Nephron progenitor cell (in vitro differentiated cells): ENCODE data around the gene FNDC8.

ENCODE experiments used
- DNase-seq: peaks from one replicate; pipeline ENCODE4 v3.0.0; 2021
- H3K27ac Mint-ChIP-seq: 2 replicates; pipeline ENCODE4 v1.8.0; 2021; ENCODE audit warnings: mild to moderate bottlenecking, moderate library complexity, mixed read lengths
- H3K27me3 Mint-ChIP-seq: 2 replicates; pipeline ENCODE4 v1.8.0; 2021; ENCODE audit warnings: mild to moderate bottlenecking, low read depth, mixed read lengths; ENCODE audit not compliant: poor library complexity
- H3K36me3 Mint-ChIP-seq: 2 replicates; pipeline ENCODE4 v1.8.0; 2021; ENCODE audit warnings: low read depth, mixed read lengths
- H3K4me1 Mint-ChIP-seq: 2 replicates; pipeline ENCODE4 v1.8.0; 2021; ENCODE audit warnings: mixed read lengths
- H3K4me3 Mint-ChIP-seq: 2 replicates; pipeline ENCODE4 v1.8.0; 2021; ENCODE audit warnings: mild to moderate bottlenecking, moderate library complexity, mixed read lengths
- H3K9me3 Mint-ChIP-seq: 2 replicates; pipeline ENCODE4 v1.8.0; 2021; ENCODE audit warnings: mild to moderate bottlenecking, moderate library complexity, mixed read lengths
- CTCF ChIP-seq: fragments of 200-600 bp; sonication (generic); IDR thresholded peaks from 2 replicates; pipeline ENCODE4 v1.5.0; 2021; ENCODE audit warnings: antibody characterized with exemption

The FNDC8 gene

GRCh38 chr17:35116845-35117244 is 4.6 kb upstream of the FNDC8 start:
- Mint-ChIP-seq H3K4me1 (peaks cover 14% of the 10 kb centered on the region), H3K4me3 (peak overlapping the region; percentile 15), H3K27me3 (peaks cover 24% of the 10 kb centered on the region), H3K36me3 (peaks cover 16% of the 10 kb centered on the region), H3K27ac (peak overlapping the region; percentile 68), H3K9me3 (no peaks in the 10 kb centered on the region)
- DNase-seq = no peak
- TF ChIP-seq CTCF = no peak

DNA sequence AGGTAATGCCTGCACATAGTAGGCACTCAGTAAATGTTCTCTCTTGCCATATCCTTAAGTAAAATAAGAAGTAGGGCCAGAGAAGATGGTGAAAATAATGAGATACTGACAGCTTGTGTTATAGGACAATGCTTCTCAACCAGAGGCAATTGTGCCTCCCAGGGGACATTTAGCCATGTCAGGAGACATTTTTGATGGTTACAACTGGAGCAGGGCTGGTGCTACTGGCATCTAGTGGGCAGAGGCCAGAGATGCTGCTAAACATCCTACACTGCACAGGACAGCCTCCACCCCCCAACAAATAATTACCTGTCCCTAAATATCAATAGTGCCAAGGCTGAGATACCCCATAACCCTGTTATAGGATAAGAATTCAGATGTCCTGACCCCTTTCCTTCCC is 3.4 kb upstream of the FNDC8 start:
- DNase-seq = no peak
- no peak overlapping the region for H3K27ac Mint-ChIP-seq
- H3K36me3 Mint-ChIP-seq = peaks cover 16% of the 10 kb centered on the region
- no peak for TF ChIP-seq CTCF
- peaks cover 30% of the 10 kb centered on the region for H3K27me3 Mint-ChIP-seq
- peak overlapping the region; percentile 54 for H3K4me3 Mint-ChIP-seq
- H3K4me1 Mint-ChIP-seq = peaks cover 14% of the 10 kb centered on the region
- H3K9me3 Mint-ChIP-seq = no peaks in the 10 kb centered on the region

DNA sequence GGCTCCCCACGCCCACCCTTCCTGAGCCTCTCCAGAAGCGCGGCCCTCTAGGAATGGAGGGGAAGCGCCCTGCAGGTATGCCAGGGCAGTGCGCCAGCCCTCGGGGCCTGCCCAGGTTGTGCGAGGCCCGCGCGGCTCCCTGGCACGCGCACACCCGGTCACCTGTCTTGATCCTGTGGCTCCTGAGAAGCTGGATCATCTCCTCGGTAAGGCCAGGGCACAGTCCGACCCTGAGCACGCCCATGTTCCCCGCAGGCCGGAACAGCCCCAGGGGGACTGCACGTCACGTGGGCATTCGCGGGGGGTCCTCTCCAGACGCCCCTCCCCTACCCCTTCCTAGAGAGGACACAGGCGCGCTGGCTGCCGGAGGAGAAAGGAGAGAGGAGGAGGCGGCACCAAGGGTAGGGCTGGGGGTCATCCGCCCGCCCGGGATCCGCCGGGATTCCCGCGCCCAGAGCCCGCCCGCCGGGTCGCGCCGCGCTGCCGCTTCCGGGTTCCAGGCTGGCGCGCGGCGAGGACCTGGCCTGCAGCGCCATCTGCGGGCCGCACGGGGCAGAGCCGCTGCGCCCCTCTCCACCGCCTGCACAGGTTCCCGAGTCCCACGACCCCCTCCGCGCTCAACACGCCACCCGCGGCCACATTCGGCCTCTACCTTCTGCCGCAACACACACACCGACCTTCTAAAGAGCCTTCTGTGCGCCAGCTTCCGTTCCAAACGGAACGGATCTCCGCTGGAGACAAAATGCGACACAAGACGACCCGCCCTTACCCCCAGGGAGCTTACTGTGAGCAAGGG is 1.8 kb upstream of the FNDC8 start, which contains the start of gene RAD51D:
Gene RAD51D (minus strand): TSS at position 491 of the 796 bp plus-strand sequence. CDS start 247 bp downstream, at position 244.
- H3K27ac Mint-ChIP-seq = no peak within 1 kb of the TSS
- TF ChIP-seq CTCF = peak; percentile 80
- peak; percentile 86 for DNase-seq
- peaks cover 14% of the 10 kb centered on the region for H3K4me1 Mint-ChIP-seq
- peak within 1 kb of the TSS; percentile 87 for H3K4me3 Mint-ChIP-seq
- H3K9me3 Mint-ChIP-seq = no peaks in the 10 kb centered on the region
- peaks cover 16% of the 10 kb centered on the region for H3K36me3 Mint-ChIP-seq
- H3K27me3 Mint-ChIP-seq = peaks cover 34% of the 10 kb centered on the region

DNA sequence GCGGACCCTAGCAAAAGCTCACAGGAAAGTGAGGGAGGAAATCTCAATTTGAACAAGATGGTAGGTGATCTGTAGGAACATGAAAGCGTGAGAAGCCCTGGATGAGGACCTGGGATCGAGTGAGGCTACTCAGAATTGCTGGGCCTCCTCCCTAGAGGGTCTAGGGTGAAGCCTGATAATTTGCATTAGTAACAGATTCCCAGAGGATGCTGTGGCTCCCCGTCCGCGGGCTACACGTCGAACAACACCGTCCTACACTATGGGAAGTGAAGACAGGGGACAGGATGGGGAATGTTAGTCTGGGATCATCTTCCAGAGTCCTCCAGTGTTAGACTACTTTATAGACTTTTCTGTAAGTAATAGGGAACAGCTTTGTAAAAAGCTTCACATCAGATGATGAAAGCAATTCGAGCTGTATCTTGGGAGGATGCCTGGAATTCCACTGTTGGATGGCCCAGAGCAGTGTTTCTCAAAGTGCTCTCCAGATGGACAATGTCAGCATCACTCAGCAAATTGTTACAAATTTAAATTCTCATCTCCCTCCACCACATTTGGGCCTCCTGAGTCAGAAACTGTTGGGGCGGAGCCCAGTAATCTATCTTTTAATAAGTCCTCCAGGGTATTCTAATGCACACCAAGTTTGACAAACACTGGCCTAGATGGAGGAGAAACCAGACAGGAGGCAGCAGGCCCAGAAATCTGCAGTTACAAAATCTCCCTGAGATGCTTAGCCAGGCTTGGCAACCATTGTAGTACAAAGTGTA is 6.5 kb downstream of the FNDC8 start:
- Mint-ChIP-seq H3K27ac (no peak overlapping the region), H3K9me3 (no peaks in the 10 kb centered on the region), H3K27me3 (peaks cover 4% of the 10 kb centered on the region), H3K4me3 (no peak overlapping the region), H3K36me3 (peaks cover 12% of the 10 kb centered on the region), H3K4me1 (no peaks in the 10 kb centered on the region)
- no peak for TF ChIP-seq CTCF
- DNase-seq = no peak

GRCh38 chr17:35129154-35129972 is 7.9 kb downstream of the FNDC8 start:
- Mint-ChIP-seq H3K36me3 (peaks cover 23% of the 10 kb centered on the region), H3K9me3 (no peaks in the 10 kb centered on the region), H3K27me3 (no peaks in the 10 kb centered on the region), H3K27ac (no peak overlapping the region), H3K4me3 (no peak overlapping the region), H3K4me1 (no peaks in the 10 kb centered on the region)
- TF ChIP-seq CTCF = no peak
- DNase-seq = no peak
